Activated naive CD4-positive, alpha-beta T cell treated with anti-CD3 and anti-CD28 coated beads, Interleukin-2, amount 50 U/mL, for 16 hours (primary cell): ENCODE measurements around the gene C4A.
"Not testable (repeated sequence)": the region's sequence is repeated elsewhere in the genome, so short reads cannot be mapped to it uniquely, and the experiment has no call there.

ENCODE experiments used
- DNase-seq: peaks from one replicate; pipeline ENCODE4 v3.0.0-alpha.2; 2020

The C4A gene

DNA sequence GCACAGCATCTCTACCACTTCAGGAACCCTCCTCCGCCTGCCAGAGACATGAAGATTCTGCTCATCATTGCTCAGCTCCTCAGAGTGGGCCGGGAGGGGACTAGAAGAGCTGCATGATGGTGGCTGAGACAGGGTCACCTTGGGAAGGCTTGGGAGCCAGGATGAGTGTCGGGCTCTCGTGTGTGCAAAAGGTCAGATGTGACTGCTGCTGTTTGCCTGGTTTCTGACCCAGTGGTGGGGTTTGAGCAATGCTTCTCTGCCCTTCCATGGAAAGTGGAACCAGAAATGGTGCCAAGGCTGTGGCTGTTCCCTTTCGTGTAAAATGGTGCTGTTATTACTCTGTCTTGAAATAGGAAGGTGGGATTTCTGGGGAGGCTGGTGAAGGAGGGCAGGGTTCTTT is 859 bp upstream of the C4A start:
- not testable (repeated sequence) for DNase-seq

GRCh38 chr6:31989363-31989762 is 7.5 kb downstream of the C4A start:
- not testable (repeated sequence) for DNase-seq

GRCh38 chr6:31994421-31994820 is 12.6 kb downstream of the C4A start:
- DNase-seq = not testable (repeated sequence)

DNA sequence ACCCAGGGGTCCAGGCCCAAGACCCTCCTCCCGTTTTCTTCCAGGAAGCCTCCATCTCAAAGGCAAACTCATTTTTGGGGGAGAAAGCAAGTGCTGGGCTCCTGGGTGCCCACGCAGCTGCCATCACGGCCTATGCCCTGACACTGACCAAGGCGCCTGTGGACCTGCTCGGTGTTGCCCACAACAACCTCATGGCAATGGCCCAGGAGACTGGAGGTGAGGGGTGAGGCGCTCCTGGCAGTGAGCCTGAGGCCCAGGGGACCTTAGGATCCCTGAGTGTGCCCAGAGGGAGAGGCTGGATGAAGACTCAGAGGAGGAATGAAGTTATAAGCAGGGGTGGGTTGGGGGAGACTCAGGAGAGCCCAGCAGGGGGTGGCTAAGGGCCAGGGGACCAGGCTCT is 14.5 kb downstream of the C4A start:
- DNase-seq = not testable (repeated sequence)

DNA sequence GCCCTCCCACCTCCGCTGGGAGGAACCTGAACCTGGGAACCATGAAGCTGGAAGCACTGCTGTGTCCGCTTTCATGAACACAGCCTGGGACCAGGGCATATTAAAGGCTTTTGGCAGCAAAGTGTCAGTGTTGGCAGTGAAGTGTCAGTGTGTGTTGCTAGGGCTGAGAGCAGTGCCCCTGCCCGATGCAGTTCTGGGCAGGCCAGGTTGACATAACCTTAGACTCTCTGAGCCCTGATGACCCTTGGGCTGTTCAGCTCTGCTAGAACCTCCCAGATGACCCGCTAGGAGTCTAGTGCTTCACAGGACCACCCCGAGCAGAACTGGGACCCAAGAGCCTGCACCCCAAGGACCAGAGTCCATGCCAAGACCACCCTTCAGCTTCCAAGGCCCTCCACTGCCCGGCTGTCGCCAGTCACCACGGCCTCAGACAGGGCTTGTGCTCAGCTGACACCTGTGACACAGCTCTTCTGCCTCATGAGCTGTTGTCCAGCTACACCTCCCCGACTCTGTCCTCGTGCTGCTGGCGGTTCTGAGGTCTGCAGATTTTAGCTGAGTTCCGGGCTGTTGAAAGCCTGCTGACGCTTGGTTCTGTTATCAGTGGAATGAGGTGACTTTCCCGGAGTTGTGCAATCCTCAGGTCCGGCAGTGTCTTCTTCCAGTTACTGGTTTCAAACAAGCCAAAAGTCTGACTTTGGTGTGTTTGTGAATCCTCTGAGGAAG is 20.9 kb downstream of the C4A start:
- DNase-seq = not testable (repeated sequence)

- not testable (repeated sequence) for DNase-seq
Observed at GRCh38 chr6:32003301-32003700, 21.4 kb downstream of the C4A start.

DNA sequence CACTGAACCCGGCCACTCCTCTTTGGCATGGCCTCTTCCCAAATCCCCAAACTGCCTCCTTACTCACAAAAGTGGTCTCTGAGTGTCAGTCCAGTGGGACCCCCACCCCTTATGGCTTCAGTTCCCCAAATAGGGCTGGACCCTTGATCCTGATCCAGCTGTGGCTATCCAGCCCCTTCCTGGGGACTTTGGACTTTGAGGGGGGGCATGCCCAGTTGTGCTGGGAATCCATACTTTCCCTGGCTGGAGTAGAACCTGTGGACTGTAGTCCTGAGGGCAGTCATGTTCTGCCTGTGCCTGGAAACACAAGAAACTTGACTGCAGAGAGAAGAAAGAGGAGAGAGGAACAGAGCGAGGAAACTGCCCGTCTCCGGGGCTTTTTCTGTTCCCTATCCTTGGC is 22.5 kb downstream of the C4A start:
- DNase-seq = not testable (repeated sequence)

DNA sequence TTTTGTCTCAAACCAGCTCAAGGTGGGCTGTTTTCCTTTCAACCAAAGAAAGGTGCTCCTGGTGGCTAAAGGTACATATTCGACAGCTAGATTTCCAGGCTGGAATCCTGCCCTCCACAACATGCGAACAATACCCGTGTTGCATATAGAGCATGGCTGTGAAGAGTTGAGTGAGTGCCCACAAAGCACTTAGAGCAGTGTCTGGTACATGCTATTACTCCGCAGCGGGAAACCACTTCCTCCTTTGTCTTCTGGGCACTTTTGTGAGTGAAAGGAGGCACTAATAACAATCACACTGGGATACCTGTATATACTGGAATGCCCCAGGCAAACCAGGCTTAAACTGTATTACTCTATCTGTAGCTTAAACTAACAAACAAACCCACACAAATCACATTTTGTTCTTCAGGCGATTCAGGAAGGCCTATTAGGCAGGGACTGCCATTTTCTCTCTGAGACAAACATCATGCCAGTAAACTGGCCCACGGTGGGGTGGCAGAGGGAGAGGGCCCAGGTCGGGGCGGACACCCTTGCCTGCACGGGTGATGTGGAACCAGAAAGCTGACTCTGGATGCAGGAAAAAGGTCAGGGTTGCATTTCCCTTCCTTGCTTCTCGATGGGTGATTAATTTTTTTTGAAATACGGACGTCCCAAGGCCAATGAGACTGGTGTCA is 23.1 kb downstream of the C4A start:
- peak; percentile 3 for DNase-seq

- peak; percentile 3 for DNase-seq
Observed at GRCh38 chr6:32005538-32005880, 23.7 kb downstream of the C4A start.

DNA sequence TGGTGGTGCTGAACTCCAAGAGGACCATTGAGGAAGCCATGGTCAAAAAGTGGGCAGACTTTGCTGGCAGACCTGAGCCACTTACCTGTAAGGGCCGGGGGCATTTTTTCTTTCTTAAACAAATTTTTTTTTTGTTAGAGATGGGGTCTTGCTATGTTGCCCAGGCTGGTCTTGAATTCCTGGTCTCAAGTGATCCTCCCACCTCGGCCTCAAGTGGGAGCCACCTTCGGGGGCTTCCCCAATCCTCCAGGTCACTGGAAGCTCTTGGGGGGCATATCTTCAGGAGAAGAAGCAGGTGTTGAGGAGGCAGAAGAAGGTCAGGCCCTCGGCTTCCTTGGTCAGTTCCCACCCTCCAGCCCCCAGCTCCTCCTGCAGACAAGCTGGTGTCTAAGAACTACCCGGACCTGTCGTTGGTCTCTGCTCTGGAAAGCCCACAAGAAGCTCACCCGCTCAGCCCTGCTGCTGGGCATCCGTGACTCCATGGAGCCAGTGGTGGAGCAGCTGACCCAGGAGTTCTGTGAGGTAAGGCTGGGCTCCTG is 24.2 kb downstream of the C4A start:
- peak; percentile 1 for DNase-seq

- peak; percentile 3 for DNase-seq
Observed at GRCh38 chr6:32007086-32007485, 25.2 kb downstream of the C4A start.

- not testable (repeated sequence) for DNase-seq
Observed at GRCh38 chr6:32008037-32008436, 26.2 kb downstream of the C4A start.

DNA sequence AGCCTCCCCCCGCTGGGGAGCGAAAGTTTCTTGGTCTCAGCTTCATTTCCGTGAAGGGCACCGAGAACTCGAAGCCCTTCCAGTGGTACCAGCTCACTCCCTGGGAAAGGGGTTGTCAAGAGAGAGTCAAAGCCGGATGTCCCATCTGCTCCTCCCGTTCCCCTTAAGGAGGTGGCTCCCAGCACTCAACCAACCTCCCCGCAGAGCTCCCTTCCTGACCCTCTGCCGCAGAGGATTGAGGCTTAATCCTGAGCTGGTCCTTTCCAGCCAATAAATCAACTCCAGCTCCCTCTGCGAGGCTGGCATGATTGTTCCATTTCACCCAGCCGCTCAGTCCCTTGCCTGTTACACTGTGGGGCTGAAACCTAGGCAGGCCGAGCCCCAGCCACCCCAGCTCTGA is 26.8 kb downstream of the C4A start:
- not testable (repeated sequence) for DNase-seq

- DNase-seq = peak; percentile 6
Observed at GRCh38 chr6:32009537-32009936, 27.7 kb downstream of the C4A start.

DNA sequence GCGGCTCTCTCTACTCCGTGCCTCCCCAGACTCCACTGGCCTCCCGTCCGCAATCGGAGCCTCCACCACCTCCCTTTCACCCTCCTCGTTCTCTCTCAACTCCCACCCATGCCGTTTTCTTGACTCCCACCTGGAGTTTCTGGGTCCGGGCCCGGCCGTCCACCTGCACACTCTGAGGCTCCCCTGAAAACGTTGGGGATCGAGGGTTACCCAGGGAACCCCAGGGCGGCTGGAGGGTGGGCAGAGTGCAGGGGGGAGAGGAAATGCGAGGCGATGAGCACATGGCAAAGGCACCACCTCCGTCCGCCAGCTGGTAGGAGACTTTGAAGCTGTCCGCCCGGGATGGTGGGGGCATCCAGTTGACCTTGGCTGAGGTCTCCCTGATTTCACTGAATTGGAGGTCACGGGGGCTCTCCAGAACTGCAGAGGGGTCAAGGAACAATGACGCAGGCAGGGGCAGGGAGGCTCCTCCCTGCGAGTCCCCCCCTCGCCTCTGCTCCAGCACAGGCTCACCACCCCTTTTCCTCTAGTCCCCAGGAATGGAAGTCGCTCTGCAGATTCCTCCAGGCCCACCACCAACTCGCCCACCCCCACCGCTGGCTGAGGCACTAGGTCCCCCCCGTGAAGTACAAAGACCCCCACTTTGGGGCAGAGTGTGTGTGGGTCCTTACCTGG is 29.1 kb downstream of the C4A start:
- peak; percentile 10 for DNase-seq

DNA sequence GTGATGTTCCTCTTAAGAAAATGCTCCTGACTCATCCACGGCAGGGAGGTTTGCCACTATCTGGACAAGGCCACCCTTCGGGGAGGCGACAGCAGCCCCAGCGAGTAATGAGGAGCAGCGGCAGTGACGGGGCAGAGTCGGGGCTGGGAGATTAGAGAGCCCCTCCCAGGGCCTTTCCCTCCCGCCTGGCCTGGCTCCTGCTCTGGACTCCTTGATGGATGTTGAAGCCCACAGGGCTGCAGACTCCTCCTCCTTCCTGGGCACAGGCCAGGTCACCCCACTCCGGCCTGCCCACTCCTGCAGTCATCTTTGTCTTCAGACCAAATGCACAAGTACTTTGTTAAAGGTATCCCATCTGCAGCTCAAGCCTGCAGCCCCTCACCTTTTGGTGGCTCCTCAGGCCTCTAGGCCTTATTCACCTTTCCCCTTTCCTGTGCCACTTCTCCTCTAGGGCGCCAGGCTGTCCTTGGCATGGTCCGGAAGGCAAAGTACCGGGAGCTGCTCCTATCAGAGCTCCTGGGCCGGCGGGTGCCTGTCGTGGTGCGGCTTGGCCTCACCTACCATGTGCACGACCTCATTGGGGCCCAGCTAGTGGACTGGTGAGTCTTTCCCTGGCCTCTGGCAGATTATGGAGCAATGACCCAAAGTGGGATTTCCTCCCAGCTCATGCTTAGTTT is 31.2 kb downstream of the C4A start:
- DNase-seq = peak; percentile 12

DNA sequence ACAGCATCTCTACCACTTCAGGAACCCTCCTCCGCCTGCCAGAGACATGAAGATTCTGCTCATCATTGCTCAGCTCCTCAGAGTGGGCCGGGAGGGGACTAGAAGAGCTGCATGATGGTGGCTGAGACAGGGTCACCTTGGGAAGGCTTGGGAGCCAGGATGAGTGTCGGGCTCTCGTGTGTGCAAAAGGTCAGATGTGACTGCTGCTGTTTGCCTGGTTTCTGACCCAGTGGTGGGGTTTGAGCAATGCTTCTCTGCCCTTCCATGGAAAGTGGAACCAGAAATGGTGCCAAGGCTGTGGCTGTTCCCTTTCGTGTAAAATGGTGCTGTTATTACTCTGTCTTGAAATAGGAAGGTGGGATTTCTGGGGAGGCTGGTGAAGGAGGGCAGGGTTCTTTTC is 31.9 kb downstream of the C4A start:
- not testable (repeated sequence) for DNase-seq

DNA sequence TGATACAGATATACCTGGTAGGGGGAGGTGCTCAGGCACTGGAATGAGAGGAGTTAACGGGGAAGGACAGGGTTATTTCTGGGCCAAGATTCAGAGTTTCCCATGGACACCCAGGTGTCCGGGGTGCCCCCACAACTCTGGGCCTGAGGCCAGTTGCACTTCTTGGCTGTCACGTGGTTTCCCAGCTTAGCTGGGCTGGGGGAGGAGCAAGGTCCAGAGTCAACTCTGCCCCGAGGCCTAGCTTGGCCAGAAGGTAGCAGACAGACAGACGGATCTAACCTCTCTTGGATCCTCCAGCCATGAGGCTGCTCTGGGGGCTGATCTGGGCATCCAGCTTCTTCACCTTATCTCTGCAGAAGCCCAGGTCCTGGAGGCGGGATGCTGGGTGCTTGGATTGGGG is 32.7 kb downstream of the C4A start, which contains the start of gene C4B:
TSS of gene C4B (plus strand) at position 249 of the 400 bp plus-strand sequence. CDS start at position 300, 51 bp downstream.
- not testable (repeated sequence) for DNase-seq

- not testable (repeated sequence) for DNase-seq
Observed at GRCh38 chr6:32022100-32022499, 40.2 kb downstream of the C4A start.

DNA sequence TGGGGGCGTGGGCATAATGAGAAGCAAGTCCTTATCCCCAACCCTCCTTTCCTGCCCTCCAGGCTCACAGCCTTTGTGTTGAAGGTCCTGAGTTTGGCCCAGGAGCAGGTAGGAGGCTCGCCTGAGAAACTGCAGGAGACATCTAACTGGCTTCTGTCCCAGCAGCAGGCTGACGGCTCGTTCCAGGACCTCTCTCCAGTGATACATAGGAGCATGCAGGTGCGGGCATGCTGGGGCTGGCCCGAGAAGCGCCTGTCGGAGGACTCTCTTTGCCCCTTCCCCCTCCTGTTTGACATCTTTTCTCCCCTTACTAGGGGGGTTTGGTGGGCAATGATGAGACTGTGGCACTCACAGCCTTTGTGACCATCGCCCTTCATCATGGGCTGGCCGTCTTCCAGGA is 46.8 kb downstream of the C4A start:
- DNase-seq = not testable (repeated sequence)

GRCh38 chr6:32029553-32029952 is 47.7 kb downstream of the C4A start:
- not testable (repeated sequence) for DNase-seq

- not testable (repeated sequence) for DNase-seq
Observed at GRCh38 chr6:32035283-32036013, 53.6 kb downstream of the C4A start.
